Activated CD4-positive, alpha-beta memory T cell treated with anti-CD3 and anti-CD28 coated beads, Interleukin-2, amount 10 ng/mL, durations not matched to agents 7 days and 5 days (primary cell): ENCODE results near the gene CNTNAP3B. TPM values are rescaled to one million over a fixed set of nuclear protein-coding genes. Genes with fewer than 3 reads are reported as not detected.
"Not testable (repeated sequence)": the region's sequence is repeated elsewhere in the genome, so short reads cannot be mapped to it uniquely, and the experiment has no call there.

Source experiments
- CTCF ChIA-PET: fragments of 350-600 bp; sonication (Branson Sonifier 250); formaldehyde crosslinking; loops from one replicate; lab custom pipeline; 2021; ENCODE audit warnings: antibody characterized with exemption, inconsistent platforms; lab: Charles Lee
- POLR2A ChIA-PET: fragments of 350-600 bp; sonication (Branson Sonifier 250); formaldehyde crosslinking; loops from one replicate; lab custom pipeline; 2021; ENCODE audit warnings: antibody characterized with exemption; lab: Charles Lee
- DNase-seq: peaks from one replicate; pipeline ENCODE4 v3.0.0-alpha.2; 2020
- H3K27ac Mint-ChIP-seq: one replicate; pipeline ENCODE4 v1.8.0; 2021; ENCODE audit warnings: mild to moderate bottlenecking, mixed read lengths
- H3K27me3 Mint-ChIP-seq: one replicate; pipeline ENCODE4 v1.8.0; 2021; ENCODE audit warnings: mixed read lengths
- H3K36me3 Mint-ChIP-seq: one replicate; pipeline ENCODE4 v1.8.0; 2021; ENCODE audit warnings: low read depth, mixed read lengths
- H3K4me1 Mint-ChIP-seq: one replicate; pipeline ENCODE4 v1.8.0; 2021; ENCODE audit warnings: mixed read lengths
- H3K4me3 Mint-ChIP-seq: one replicate; pipeline ENCODE4 v1.8.0; 2021; ENCODE audit warnings: mild to moderate bottlenecking, mixed read lengths
- H3K9me3 Mint-ChIP-seq: one replicate; pipeline ENCODE4 v1.8.0; 2021; ENCODE audit warnings: mixed read lengths
- total RNA-seq, 2 experiments: library from RNA; stranded (reverse); gene quantifications; one replicate each; pipeline ENCODE4 v1.2.3, GENCODE V29; 2021

CNTNAP3B gene
- total RNA-seq, 2 experiments from 2014 or later, result not detected

DNA sequence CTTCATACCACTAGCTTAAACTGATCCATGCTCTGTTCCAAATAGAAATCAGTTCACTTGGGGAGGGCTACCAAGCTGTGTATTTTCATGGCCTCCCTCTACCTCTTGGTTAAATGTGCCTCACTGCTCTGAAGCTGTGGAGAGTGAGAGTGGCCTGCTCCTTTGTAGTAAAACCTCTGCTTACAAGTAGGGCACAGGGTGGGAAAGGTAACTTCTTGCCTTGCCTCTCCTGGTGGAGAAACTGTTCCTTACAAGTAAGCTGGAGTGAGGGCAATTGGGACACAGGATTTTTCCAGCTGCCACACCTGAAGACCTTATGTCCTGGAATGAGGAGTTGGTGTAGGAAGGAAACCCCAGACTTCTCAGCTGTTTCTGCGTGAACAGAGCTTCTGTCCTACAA, 211.9 kb downstream of the CNTNAP3B start:
- H3K4me3 Mint-ChIP-seq, H3K27ac Mint-ChIP-seq, H3K36me3 Mint-ChIP-seq, CTCF ChIA-PET, H3K9me3 Mint-ChIP-seq, DNase-seq, H3K27me3 Mint-ChIP-seq, H3K4me1 Mint-ChIP-seq, POLR2A ChIA-PET: not testable (repeated sequence)

DNA sequence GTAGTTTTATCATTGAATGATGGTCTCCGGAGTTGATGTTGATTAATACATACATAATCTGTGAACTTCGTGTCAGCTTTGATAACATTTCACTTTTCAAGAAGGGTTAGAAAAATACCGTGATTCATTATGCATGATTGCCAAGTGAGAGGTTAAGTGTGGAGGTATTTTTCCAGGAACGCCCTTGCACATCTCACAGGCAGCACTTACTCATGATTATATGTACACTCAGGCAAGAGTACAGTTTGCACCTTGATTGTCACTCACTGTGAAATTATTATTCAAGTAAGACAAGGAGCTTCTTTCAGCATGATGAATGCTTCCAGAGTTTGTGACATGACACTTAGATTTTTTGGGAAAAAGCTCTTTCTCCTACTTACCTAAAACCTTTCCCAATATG, 223.7 kb downstream of the CNTNAP3B start:
- H3K36me3 Mint-ChIP-seq, DNase-seq, POLR2A ChIA-PET, H3K9me3 Mint-ChIP-seq, CTCF ChIA-PET, H3K27ac Mint-ChIP-seq, H3K4me3 Mint-ChIP-seq, H3K27me3 Mint-ChIP-seq, H3K4me1 Mint-ChIP-seq: not testable (repeated sequence)

DNA sequence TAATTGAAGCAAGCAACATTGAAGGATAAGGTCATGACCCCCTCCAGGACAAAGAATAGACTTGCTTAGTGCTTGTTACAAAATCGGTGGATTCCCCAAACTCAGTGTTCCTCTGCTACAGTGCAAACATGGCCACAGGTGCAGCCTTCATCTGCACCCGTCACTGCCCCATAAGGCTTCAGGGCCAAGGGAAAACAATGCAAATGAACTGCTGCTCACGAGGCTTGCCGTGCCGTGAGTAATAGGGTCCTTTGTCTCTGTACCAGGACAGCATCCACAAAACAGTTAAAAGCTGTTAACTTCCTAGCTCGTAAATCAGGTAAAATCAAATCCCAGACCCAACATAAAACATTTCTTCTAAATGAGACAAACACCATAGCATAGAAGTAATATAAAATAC, 226.5 kb downstream of the CNTNAP3B start:
- POLR2A ChIA-PET, CTCF ChIA-PET, H3K4me3 Mint-ChIP-seq, H3K27ac Mint-ChIP-seq, H3K4me1 Mint-ChIP-seq, H3K27me3 Mint-ChIP-seq, DNase-seq, H3K36me3 Mint-ChIP-seq, H3K9me3 Mint-ChIP-seq: not testable (repeated sequence)

DNA sequence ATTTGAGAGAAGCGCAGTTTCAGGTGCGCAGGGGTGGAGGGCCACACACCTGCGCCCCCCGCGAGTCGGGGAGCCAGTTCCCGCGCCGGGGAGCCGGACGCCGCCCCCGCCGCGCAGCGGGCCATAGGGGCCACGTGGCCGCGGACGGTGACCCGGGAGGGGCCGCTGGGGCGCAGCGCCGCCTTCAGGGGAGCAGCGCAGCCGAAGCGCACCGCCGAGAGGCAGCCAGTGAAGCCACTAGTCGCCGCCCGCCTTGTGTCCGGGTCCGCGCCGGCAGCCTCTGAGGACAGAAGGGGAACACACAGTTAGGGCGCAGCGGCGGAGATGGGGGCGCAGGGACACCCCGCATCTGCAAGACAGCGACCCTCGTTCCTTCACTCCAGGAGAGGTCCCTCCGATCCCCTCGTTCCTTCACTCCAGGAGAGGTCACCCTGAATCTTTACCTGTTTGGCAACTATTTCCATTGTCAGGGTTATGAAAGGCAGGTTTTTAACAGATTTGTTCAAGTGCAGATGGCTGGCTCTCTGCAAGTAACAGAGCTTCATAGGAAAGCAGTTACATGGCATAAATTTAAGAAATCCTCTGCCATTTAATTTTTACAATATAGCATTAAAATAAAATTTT, 230.4 kb downstream of the CNTNAP3B start:
- H3K4me3 Mint-ChIP-seq, DNase-seq, H3K27me3 Mint-ChIP-seq, H3K36me3 Mint-ChIP-seq, H3K4me1 Mint-ChIP-seq, CTCF ChIA-PET, H3K27ac Mint-ChIP-seq, POLR2A ChIA-PET, H3K9me3 Mint-ChIP-seq: not testable (repeated sequence)

DNA sequence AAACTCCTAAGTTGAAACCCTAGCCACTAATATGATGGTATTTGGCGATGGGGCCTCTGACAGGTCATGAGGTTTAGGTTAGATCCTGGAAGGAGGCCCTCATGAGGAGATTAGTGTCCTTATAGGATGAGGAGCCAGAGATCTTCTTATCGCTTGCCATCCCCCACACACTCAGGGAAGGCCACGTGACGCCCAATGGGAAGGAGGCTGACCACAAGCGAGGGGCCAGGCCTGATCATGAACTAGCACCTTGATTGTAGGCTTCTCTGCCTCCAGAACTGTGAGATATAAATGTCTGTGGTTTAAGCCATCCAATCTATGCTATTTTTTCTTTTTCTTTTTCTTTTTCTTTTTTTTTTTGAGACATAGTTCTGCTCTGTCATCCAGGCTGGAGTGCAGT, 254.7 kb downstream of the CNTNAP3B start:
- H3K27ac Mint-ChIP-seq, H3K4me3 Mint-ChIP-seq, H3K36me3 Mint-ChIP-seq, DNase-seq, H3K9me3 Mint-ChIP-seq, CTCF ChIA-PET, POLR2A ChIA-PET, H3K4me1 Mint-ChIP-seq, H3K27me3 Mint-ChIP-seq: not testable (repeated sequence)

DNA sequence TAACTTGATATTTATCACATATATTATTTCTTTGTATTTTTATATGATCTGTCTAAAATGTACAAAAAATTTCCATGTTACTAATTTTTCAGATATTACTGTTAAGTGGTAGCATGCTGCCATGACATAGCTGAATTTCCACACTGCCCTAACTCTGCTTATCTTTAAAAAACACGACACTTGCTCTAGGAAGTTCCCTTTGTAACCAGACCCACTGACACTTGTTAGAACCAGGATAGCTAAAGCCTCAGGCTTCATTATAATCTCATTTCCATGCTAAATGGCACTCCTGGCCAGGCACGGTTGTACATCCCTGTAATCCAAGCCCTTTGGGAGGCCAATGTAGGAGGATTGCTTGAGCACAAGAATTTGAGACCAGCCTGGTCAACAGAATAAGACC, 273.8 kb downstream of the CNTNAP3B start:
- H3K27me3 Mint-ChIP-seq, H3K4me3 Mint-ChIP-seq, DNase-seq, H3K4me1 Mint-ChIP-seq, H3K27ac Mint-ChIP-seq, H3K9me3 Mint-ChIP-seq, H3K36me3 Mint-ChIP-seq, CTCF ChIA-PET, POLR2A ChIA-PET: not testable (repeated sequence)

DNA sequence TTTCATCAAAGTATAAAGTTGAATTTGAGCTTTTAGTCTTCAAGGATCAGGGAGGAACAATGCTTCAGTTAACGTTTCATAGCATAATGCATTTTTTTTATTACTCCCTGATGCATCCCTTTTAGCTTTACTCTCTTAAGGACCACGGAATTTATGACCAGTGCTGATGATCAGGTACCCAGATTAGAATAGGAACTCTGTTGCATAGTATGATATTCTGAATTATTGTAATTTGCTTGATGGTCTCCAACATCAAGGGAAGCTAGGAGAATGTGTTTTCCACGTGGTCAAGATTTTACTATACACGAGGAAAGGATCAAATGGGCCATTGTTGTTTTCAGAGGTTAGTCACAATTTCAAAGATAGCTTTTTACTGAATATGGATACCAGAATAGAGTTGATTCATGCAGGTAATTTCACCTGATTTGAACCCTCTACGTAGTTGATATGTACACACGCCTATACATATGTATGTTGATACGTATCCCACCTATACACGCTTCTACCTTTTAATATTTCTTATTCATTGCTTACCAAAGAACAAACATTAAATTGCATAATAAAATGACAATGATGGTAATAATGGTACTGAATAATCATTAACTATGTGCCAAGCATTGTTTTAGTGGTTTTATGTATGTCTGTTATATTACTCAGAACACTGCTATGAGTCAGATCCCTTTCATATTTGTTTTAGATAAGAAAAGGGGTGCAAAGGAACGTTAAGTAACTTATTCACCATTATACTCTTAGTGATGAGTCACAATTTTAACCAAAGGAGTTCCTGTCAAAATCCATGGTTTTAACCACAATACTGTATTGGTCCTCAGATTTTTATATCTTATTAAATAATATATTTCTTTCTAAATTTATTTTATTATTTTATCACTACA, 277.1 kb downstream of the CNTNAP3B start:
- DNase-seq, POLR2A ChIA-PET, H3K27ac Mint-ChIP-seq, H3K9me3 Mint-ChIP-seq, H3K4me3 Mint-ChIP-seq, CTCF ChIA-PET, H3K27me3 Mint-ChIP-seq, H3K4me1 Mint-ChIP-seq, H3K36me3 Mint-ChIP-seq: not testable (repeated sequence)

DNA sequence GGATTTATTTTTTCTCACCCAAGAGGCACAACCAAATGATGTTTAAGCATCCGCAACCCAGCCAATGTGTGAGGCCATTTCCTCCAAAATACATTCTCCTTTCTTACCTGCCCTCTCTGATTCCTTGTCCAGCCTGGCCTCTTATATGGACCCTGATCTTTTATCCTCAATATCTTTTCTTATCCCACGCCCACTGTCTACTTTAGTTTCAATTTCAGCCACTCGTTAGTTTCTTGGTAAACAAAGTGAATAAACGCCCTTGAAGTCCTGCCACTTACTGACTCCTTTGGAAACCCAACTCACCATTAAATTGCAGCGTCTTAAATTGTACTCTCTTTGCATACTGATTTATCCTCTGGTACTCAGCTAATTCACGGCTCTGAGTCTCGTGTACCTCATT, 281.4 kb downstream of the CNTNAP3B start:
- H3K4me1 Mint-ChIP-seq, CTCF ChIA-PET, H3K4me3 Mint-ChIP-seq, DNase-seq, H3K9me3 Mint-ChIP-seq, H3K27me3 Mint-ChIP-seq, POLR2A ChIA-PET, H3K36me3 Mint-ChIP-seq, H3K27ac Mint-ChIP-seq: not testable (repeated sequence)

Other genes with a start within 250 kb of the CNTNAP3B start
- gene SPATA31A6, start 54.2 kb upstream of the CNTNAP3B start, total RNA-seq, result not detected